ENCODE results near the gene ZNF652. TPM values are rescaled to one million over a fixed set of nuclear protein-coding genes. Genes with fewer than 3 reads are reported as not detected.

Gene ZNF652
- polyA plus RNA-seq, 1 donor from 2014 or later = 26.7 TPM

- Histone ChIP-seq H3K36me3 (ENCODE audit: insufficient read depth, low read length) (no peaks in the 10 kb centered on the region), H4K20me1 (ENCODE audit: insufficient read depth) (no peaks in the 10 kb centered on the region), H3K27me3 (ENCODE audit: insufficient read depth, low read depth, low read length) (no peaks in the 10 kb centered on the region), H2AFZ (ENCODE audit: low read depth, low read length) (no peak overlapping the region), H3K27ac (ENCODE audit: low read length) (no peak overlapping the region), H3K9me2 (ENCODE audit: insufficient read depth, low read length) (no peaks in the 10 kb centered on the region), H3K9ac (ENCODE audit: low read length) (no peak overlapping the region), H3K4me3 (ENCODE audit: low read length) (no peak overlapping the region), H3F3A (ENCODE audit: insufficient read depth, low read length, poor library complexity, severe bottlenecking) (no peaks in the 10 kb centered on the region), H3K79me2 (replicated peaks; ENCODE audit: insufficient read depth, low read length) (no peaks in the 10 kb centered on the region), H3K9me3 (ENCODE audit: low read length) (no peaks in the 10 kb centered on the region), H3K4me2 (ENCODE audit: low read length) (no peak overlapping the region)
- TF ChIP-seq MXI1 (conservative IDR thresholded peaks at IDR 0.05; ENCODE audit: poor library complexity, severe bottlenecking) = no peak
- TF ChIP-seq EZH2 (IDR thresholded peaks at IDR 0.05; ENCODE audit: borderline replicate concordance, insufficient read depth, low read length, poor library complexity, severe bottlenecking) = no peak
- TF ChIP-seq SMC3 (conservative IDR thresholded peaks at IDR 0.05; ENCODE audit: poor library complexity) = no peak
- no peak for TF ChIP-seq CTCF (IDR thresholded peaks at IDR 0.05; ENCODE audit: poor library complexity, severe bottlenecking)
- TF ChIP-seq TAF1 (IDR thresholded peaks at IDR 0.05; ENCODE audit: low read depth) = no peak
- TF ChIP-seq RAD21 (conservative IDR thresholded peaks at IDR 0.05) = no peak
- TF ChIP-seq POLR2AphosphoS5 (IDR thresholded peaks at IDR 0.05) = no peak
- TF ChIP-seq, protein P1, sequence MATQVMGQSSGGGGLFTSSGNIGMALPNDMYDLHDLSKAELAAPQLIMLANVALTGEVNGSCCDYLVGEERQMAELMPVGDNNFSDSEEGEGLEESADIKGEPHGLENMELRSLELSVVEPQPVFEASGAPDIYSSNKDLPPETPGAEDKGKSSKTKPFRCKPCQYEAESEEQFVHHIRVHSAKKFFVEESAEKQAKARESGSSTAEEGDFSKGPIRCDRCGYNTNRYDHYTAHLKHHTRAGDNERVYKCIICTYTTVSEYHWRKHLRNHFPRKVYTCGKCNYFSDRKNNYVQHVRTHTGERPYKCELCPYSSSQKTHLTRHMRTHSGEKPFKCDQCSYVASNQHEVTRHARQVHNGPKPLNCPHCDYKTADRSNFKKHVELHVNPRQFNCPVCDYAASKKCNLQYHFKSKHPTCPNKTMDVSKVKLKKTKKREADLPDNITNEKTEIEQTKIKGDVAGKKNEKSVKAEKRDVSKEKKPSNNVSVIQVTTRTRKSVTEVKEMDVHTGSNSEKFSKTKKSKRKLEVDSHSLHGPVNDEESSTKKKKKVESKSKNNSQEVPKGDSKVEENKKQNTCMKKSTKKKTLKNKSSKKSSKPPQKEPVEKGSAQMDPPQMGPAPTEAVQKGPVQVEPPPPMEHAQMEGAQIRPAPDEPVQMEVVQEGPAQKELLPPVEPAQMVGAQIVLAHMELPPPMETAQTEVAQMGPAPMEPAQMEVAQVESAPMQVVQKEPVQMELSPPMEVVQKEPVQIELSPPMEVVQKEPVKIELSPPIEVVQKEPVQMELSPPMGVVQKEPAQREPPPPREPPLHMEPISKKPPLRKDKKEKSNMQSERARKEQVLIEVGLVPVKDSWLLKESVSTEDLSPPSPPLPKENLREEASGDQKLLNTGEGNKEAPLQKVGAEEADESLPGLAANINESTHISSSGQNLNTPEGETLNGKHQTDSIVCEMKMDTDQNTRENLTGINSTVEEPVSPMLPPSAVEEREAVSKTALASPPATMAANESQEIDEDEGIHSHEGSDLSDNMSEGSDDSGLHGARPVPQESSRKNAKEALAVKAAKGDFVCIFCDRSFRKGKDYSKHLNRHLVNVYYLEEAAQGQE (IDR thresholded peaks at IDR 0.05; ENCODE audit: borderline replicate concordance) = no peak
- TF ChIP-seq EP300 (conservative IDR thresholded peaks at IDR 0.05; ENCODE audit: poor library complexity, severe bottlenecking) = no peak
Measured at GRCh38 chr17:49382556-49382955, 20.5 kb upstream of the ZNF652 start.

GRCh38 chr17:49381793-49382192, 19.7 kb upstream of the ZNF652 start:
- no peak overlapping the region for H3K9ac ChIP-seq (ENCODE audit: low read length)
- H3K27me3 ChIP-seq (ENCODE audit: insufficient read depth, low read depth, low read length) = no peaks in the 10 kb centered on the region
- no peak overlapping the region for H2AFZ ChIP-seq (ENCODE audit: low read depth, low read length)
- H3K4me2 ChIP-seq (ENCODE audit: low read length) = no peak overlapping the region
- no peaks in the 10 kb centered on the region for H3K9me2 ChIP-seq (ENCODE audit: insufficient read depth, low read length)
- H3K9me3 ChIP-seq (ENCODE audit: low read length) = no peaks in the 10 kb centered on the region
- no peaks in the 10 kb centered on the region for H4K20me1 ChIP-seq (ENCODE audit: insufficient read depth)
- no peak overlapping the region for H3K4me3 ChIP-seq (ENCODE audit: low read length)
- no peaks in the 10 kb centered on the region for H3K79me2 ChIP-seq (replicated peaks; ENCODE audit: insufficient read depth, low read length)
- no peak overlapping the region for H3K27ac ChIP-seq (ENCODE audit: low read length)
- H3F3A ChIP-seq (ENCODE audit: insufficient read depth, low read length, poor library complexity, severe bottlenecking) = no peaks in the 10 kb centered on the region
- no peak for TF ChIP-seq TAF1 (IDR thresholded peaks at IDR 0.05; ENCODE audit: low read depth)
- no peak for TF ChIP-seq RAD21 (conservative IDR thresholded peaks at IDR 0.05)
- TF ChIP-seq MXI1 (conservative IDR thresholded peaks at IDR 0.05; ENCODE audit: poor library complexity, severe bottlenecking) = no peak
- TF ChIP-seq, protein P1 (IDR thresholded peaks at IDR 0.05; ENCODE audit: borderline replicate concordance) = no peak
- TF ChIP-seq EZH2 (IDR thresholded peaks at IDR 0.05; ENCODE audit: borderline replicate concordance, insufficient read depth, low read length, poor library complexity, severe bottlenecking) = no peak
- TF ChIP-seq SMC3 (conservative IDR thresholded peaks at IDR 0.05; ENCODE audit: poor library complexity) = no peak
- no peak for TF ChIP-seq CTCF (IDR thresholded peaks at IDR 0.05; ENCODE audit: poor library complexity, severe bottlenecking)
- no peak for TF ChIP-seq POLR2AphosphoS5 (IDR thresholded peaks at IDR 0.05)
- no peak for TF ChIP-seq EP300 (conservative IDR thresholded peaks at IDR 0.05; ENCODE audit: poor library complexity, severe bottlenecking)
- H3K36me3 ChIP-seq (ENCODE audit: insufficient read depth, low read length) = no peaks in the 10 kb centered on the region

Measured in neural cell (in vitro differentiated cells).